HEK293T (cell line): ENCODE measurements around the gene RBM44.

Source experiments
- ARNT ChIP-seq: fragments of 450-650 bp; IDR thresholded peaks from 2 replicates; pipeline ENCODE4 v1.6.1; 2017; ENCODE audit warnings: mild to moderate bottlenecking
- BHLHE40 ChIP-seq: fragments of 450-650 bp; IDR thresholded peaks from 2 replicates; pipeline ENCODE4 v1.6.1; 2016; ENCODE audit warnings: mild to moderate bottlenecking, moderate library complexity, borderline replicate concordance
- ELF4 ChIP-seq: fragments of 450-650 bp; IDR thresholded peaks from 2 replicates; pipeline ENCODE4 v1.6.1; 2017; ENCODE audit warnings: antibody characterized with exemption
- FOXK2 ChIP-seq: fragments of 450-650 bp; IDR thresholded peaks from 2 replicates; pipeline ENCODE4 v1.6.1; 2016; ENCODE audit warnings: mild to moderate bottlenecking
- FOXM1 ChIP-seq: fragments of 450-650 bp; IDR thresholded peaks from 2 replicates; pipeline ENCODE4 v1.6.1; 2017; ENCODE audit warnings: mild to moderate bottlenecking, borderline replicate concordance
- HDGF ChIP-seq: fragments of 450-650 bp; IDR thresholded peaks from 2 replicates; pipeline ENCODE4 v1.6.1; 2017; ENCODE audit warnings: antibody characterized with exemption, borderline replicate concordance
- SP1 ChIP-seq: fragments of 450-650 bp; IDR thresholded peaks from 2 replicates; pipeline ENCODE4 v1.6.1; 2017
- SUZ12 ChIP-seq: fragments of 450-650 bp; IDR thresholded peaks from 2 replicates; pipeline ENCODE4 v1.6.1; 2016; ENCODE audit warnings: mild to moderate bottlenecking
- TARDBP ChIP-seq: fragments of 450-650 bp; IDR thresholded peaks from 2 replicates; pipeline ENCODE4 v1.6.1; 2016

DNA sequence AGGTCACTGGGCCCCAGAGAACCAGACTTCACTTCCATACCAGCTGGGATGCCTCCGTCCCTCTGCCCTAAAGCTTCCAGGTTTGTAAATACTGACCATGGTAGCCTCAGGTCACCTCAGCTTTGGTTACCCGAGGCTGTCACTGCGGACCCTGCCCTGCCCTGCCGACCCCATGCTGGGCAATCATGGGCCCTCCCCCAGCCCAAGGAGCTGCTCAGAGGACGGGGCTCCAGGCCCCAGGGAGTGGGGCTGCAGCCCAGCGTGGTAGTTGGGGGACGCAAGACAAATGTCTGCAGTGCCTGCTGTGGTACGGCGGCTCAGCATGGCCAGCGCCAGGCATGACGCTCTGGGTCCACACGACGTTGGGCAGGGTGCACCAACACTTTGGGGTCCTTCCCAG, 86.1 kb downstream of the RBM44 start:
- TF ChIP-seq FOXM1 (no peak), SP1 (no peak), BHLHE40 (no peak), ARNT (no peak), HDGF (no peak), ELF4 (no peak), FOXK2 (no peak), TARDBP (no peak), SUZ12 (no peak)
